Uterus (tissue), 2 donors: ENCODE measurements around the gene CDK6.
"Not testable (repeated sequence)": the region's sequence is repeated elsewhere in the genome, so short reads cannot be mapped to it uniquely, and the experiment has no call there.

Experiments
- CTCF ChIP-seq, 4 experiments: fragments of 200-600 bp in 2 of 4; fragments of 450-650 bp in 2 of 4; sonication (generic) in 2 of 4; IDR thresholded peaks; one replicate each; pipeline ENCODE4 v1.5.1; 2016 to 2019; ENCODE audit warnings: antibody characterized with exemption in 4 of 4, mild to moderate bottlenecking in 2 of 4, moderate library complexity in 1 of 4
- POLR2A ChIP-seq, 2 donors: fragments of 450-650 bp; IDR thresholded peaks; one replicate each; pipeline ENCODE4 v1.6.1; 2016; ENCODE audit warnings: antibody characterized with exemption in 2 of 2, mild to moderate bottlenecking in 1 of 2, moderate library complexity in 1 of 2

- not testable (repeated sequence) for TF ChIP-seq POLR2A, CTCF (IDR thresholded peaks at IDR 0.05)
Measured at GRCh38 chr7:92864169-92864568, 27.8 kb upstream of the CDK6 start.
